ENCODE measurements around the gene SYPL2.

Gene SYPL2

GRCh38 chr1:109466452-109467300, at the start of gene SYPL2:
Gene SYPL2, plus strand, starts transcription at chr1:109466546. Its CDS starts 298 bp downstream, at chr1:109466844.
- TF ChIP-seq POU6F1 (CRISPR knock-in tag; IDR thresholded peaks at IDR 0.05; ENCODE audit: borderline replicate concordance, low read depth), result no peak
- TF ChIP-seq CREB5 (CRISPR knock-in tag; IDR thresholded peaks at IDR 0.05; ENCODE audit: low read depth), result no peak
- no peak for TF ChIP-seq RARB (CRISPR knock-in tag; IDR thresholded peaks at IDR 0.05)
- TF ChIP-seq ISL1 (CRISPR knock-in tag; IDR thresholded peaks at IDR 0.05), result no peak
- TF ChIP-seq TOX (CRISPR knock-in tag; IDR thresholded peaks at IDR 0.05; ENCODE audit: borderline replicate concordance), result no peak
- TF ChIP-seq CSRNP3 (CRISPR knock-in tag; IDR thresholded peaks at IDR 0.05), result no peak
- TF ChIP-seq TCF4 (CRISPR knock-in tag; IDR thresholded peaks at IDR 0.05; ENCODE audit: borderline replicate concordance), result no peak
- peak; percentile 64 for ATAC-seq

GRCh38 chr1:109423498-109423897, 42.8 kb upstream of the SYPL2 start:
- ATAC-seq, result no peak
- TF ChIP-seq ZFP30 (CRISPR knock-in tag; IDR thresholded peaks at IDR 0.05) (no peak), ZC3H10 (CRISPR knock-in tag; IDR thresholded peaks at IDR 0.05) (no peak), CREB5 (CRISPR knock-in tag; IDR thresholded peaks at IDR 0.05; ENCODE audit: low read depth) (no peak), ZNF70 (CRISPR knock-in tag; IDR thresholded peaks at IDR 0.05) (no peak), POU6F1 (CRISPR knock-in tag; IDR thresholded peaks at IDR 0.05; ENCODE audit: borderline replicate concordance, low read depth) (no peak), ESRRG (CRISPR knock-in tag; IDR thresholded peaks at IDR 0.05) (no peak), SNAI2 (CRISPR knock-in tag; IDR thresholded peaks at IDR 0.05) (no peak), CSDC2 (CRISPR knock-in tag; IDR thresholded peaks at IDR 0.05) (no peak), ZNF565 (CRISPR knock-in tag; conservative IDR thresholded peaks at IDR 0.05; ENCODE audit: low read depth) (no peak), CSRNP3 (CRISPR knock-in tag; IDR thresholded peaks at IDR 0.05) (no peak), ZNF8 (CRISPR knock-in tag; IDR thresholded peaks at IDR 0.05) (no peak), RARB (CRISPR knock-in tag; IDR thresholded peaks at IDR 0.05) (no peak), PPARA (CRISPR knock-in tag; IDR thresholded peaks at IDR 0.05; ENCODE audit: borderline replicate concordance) (no peak), BACH2 (CRISPR knock-in tag; IDR thresholded peaks at IDR 0.05; ENCODE audit: borderline replicate concordance) (no peak), TOX (CRISPR knock-in tag; IDR thresholded peaks at IDR 0.05; ENCODE audit: borderline replicate concordance) (no peak), ARNTL (CRISPR knock-in tag; IDR thresholded peaks at IDR 0.05; ENCODE audit: borderline replicate concordance, low read depth) (no peak), ISL1 (CRISPR knock-in tag; IDR thresholded peaks at IDR 0.05) (no peak)
- TF ChIP-seq, protein P1, sequence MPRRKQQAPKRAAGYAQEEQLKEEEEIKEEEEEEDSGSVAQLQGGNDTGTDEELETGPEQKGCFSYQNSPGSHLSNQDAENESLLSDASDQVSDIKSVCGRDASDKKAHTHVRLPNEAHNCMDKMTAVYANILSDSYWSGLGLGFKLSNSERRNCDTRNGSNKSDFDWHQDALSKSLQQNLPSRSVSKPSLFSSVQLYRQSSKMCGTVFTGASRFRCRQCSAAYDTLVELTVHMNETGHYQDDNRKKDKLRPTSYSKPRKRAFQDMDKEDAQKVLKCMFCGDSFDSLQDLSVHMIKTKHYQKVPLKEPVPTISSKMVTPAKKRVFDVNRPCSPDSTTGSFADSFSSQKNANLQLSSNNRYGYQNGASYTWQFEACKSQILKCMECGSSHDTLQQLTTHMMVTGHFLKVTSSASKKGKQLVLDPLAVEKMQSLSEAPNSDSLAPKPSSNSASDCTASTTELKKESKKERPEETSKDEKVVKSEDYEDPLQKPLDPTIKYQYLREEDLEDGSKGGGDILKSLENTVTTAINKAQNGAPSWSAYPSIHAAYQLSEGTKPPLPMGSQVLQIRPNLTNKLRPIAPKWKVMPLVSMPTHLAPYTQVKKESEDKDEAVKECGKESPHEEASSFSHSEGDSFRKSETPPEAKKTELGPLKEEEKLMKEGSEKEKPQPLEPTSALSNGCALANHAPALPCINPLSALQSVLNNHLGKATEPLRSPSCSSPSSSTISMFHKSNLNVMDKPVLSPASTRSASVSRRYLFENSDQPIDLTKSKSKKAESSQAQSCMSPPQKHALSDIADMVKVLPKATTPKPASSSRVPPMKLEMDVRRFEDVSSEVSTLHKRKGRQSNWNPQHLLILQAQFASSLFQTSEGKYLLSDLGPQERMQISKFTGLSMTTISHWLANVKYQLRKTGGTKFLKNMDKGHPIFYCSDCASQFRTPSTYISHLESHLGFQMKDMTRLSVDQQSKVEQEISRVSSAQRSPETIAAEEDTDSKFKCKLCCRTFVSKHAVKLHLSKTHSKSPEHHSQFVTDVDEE (CRISPR knock-in tag; IDR thresholded peaks at IDR 0.05), result no peak
- TF ChIP-seq, protein P2, sequence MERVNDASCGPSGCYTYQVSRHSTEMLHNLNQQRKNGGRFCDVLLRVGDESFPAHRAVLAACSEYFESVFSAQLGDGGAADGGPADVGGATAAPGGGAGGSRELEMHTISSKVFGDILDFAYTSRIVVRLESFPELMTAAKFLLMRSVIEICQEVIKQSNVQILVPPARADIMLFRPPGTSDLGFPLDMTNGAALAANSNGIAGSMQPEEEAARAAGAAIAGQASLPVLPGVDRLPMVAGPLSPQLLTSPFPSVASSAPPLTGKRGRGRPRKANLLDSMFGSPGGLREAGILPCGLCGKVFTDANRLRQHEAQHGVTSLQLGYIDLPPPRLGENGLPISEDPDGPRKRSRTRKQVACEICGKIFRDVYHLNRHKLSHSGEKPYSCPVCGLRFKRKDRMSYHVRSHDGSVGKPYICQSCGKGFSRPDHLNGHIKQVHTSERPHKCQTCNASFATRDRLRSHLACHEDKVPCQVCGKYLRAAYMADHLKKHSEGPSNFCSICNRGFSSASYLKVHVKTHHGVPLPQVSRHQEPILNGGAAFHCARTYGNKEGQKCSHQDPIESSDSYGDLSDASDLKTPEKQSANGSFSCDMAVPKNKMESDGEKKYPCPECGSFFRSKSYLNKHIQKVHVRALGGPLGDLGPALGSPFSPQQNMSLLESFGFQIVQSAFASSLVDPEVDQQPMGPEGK (CRISPR knock-in tag; IDR thresholded peaks at IDR 0.05; ENCODE audit: borderline replicate concordance), result no peak
